SK-N-MC (cell line): ENCODE results near the gene GPAM.

Experiments
- EZH2 ChIP-seq: fragments of 200-600 bp; sonication (generic); IDR thresholded peaks from one replicate; pipeline ENCODE4 v1.6.1; 2017; ENCODE audit warnings: antibody characterized with exemption
- FOXP2 ChIP-seq: optimal IDR thresholded peaks from 2 replicates; pipeline ENCODE3; 2011; ENCODE audit warnings: mild to moderate bottlenecking, moderate library complexity; ENCODE audit not compliant: insufficient read depth; ENCODE audit errors: extremely low read length, control extremely low read depth
- POLR2AphosphoS5 ChIP-seq: IDR thresholded peaks from 2 replicates; pipeline ENCODE4 v1.6.1; 2012; ENCODE audit warnings: mild to moderate bottlenecking, low read depth, low read length, borderline replicate concordance

DNA sequence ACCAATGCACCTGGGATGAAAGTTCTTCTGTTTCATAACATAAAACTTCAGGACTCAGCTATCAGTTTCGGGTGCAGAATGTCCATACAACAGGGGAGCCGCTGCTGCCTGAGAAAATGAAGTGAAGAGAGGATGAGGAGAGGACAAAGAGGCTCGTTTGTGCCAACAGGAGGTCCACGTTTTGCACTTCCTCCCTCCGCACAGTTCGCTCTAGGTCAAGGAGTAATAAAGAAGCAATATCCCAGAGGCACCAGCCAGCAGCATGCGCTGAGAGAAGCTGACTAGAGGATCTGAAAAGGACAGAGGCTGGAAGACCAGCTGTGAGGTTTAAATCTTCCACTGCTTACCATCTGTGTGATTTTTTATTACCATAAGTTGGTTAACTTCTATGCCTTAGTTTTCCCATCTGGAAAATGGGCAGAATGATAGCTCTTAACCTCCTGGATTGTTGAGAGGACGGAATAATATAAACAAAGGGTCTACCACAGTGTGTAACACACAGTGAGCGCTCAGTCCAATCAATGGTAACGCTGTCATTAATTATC, 709 bp downstream of the GPAM start:
- no peak for TF ChIP-seq POLR2AphosphoS5
- no peak for TF ChIP-seq EZH2
- TF ChIP-seq FOXP2, result no peak
